Mucosa of gallbladder (tissue), 1 donor: ENCODE data around the gene RBP3. TPM values are rescaled to one million over a fixed set of nuclear protein-coding genes. Genes with fewer than 3 reads are reported as not detected.

Experiments used
- DNase-seq: peaks from one replicate; pipeline ENCODE4 v3.0.0-alpha.2; 2020; ENCODE audit warnings: low spot score
- total RNA-seq: library from RNA; stranded (reverse); gene quantifications from one replicate; pipeline ENCODE4 v1.2.1, GENCODE V29; 2021
- donor health status: DM: no; HTN: no; CAD: no.

RBP3 gene
- total RNA-seq, 1 donor from 2014 or later, result not detected

DNA sequence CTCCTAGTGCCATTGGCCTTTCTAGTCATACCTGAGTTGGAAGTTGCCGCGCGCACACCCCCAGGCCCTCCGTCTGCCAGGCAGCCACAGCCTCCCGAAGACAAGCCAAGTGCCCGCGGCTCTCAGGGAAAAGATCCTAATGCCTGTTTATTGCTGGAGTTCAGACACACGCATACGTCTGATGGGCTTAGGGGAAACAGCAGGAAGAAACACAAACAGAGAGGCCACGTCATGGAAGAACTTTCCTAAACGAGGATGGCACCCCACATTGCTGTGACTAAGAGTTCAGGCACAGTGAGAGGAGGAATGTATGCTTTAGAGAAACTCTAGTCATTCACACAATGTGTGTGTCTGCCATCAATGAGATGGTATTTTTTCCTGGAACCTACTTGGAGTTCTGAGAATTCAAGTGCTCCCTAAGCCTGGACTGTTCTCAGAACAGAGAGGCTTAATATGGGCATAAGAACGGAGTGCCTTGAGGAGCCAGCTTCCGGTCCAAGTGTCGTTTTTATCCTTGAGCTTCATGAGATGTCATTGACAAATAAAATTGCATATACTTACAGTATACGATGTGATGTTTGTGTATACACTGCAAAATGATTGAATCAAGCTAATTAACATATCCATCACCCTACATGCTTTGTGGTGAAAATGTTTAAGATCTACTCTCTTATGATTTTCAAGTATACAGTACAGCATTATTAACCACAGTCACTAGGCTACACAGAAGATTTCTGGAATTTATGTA, 11.6 kb upstream of the RBP3 start:
- no peak for DNase-seq

DNA sequence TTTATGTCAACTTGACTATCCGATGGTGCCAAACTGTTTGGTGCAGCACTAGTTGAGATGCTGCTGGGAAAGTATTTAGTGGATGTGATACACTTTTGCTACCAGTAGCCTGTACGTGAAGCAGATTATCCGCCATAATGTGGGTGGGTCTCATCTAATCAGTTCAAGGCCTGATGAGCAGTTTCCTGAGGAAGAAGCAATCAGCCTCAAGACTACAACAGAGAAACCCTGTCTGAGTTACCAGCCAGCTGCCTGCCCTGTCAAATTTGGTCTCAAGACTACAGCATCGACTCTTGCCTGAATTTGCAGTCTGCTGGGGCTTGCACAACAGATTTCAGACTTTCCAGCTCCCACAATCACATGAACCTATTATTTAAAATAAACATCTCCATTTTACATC, 10.9 kb upstream of the RBP3 start:
- no peak for DNase-seq

DNA sequence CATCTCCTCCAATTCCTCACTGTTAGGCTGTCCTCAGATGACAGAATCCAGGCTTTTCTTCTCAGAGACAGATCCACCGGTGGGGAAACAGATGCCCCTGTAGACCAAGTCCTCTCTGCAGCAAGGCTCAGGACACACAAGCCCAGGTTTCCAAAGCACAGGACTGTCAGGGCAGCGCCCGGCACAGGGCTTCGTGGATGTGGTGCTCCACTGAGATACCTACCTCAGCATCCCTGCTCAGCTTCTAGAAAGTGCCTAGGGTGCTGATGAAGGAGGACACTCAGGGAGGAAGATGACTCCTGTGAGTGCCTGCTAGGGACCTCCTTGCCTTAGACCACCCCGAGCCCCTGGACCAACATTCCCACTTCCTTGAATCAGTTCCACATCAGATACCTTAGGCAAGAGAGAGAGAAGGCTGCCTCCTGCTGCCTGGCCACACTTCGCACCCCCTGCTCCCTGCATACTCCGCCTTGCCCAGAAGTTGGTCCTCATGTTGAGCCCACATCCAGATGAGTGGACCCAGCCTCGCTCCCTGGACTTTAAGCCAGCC, 8.9 kb upstream of the RBP3 start:
- no peak for DNase-seq

DNA sequence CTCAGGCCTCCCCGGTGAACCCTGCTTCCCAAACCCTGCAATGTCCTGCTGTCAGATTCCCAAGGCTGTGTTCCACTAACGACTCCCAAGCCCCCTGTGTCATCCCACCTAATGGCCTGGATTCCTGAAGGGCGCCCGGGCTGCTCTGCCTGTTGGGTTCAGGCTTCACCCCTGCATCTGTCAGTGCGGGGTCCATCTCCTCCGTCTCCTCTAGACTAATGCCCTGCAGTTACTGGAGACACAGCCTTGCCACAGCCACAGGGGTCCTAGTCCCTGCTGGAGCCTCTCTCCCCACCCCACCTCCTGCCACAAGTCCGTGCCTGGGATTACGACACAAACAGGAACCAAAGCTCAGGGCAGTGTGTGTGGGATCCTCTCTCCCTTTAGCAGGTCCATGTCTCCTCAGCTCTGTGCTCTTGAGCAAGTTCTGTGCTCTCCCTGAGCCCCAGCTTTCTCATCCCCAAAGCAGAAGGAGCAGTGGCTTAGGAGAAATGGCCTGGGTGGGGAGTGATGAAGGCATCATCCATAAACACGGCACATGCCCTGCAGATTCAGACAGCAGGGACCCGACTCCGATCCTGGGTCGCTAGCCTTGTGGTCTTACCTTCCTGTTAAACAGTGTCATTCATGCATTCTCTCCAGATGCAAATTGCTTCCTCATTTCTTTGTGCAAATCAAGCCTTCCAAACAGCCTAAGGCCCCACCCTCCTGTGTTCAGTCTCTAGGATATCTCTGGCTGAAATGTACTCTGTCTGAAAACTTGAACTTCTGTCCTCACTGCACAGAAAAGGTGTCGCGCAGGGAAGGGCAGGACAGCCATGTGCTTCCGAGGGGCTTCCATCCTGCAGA, 8.2 kb upstream of the RBP3 start:
- no peak for DNase-seq

DNA sequence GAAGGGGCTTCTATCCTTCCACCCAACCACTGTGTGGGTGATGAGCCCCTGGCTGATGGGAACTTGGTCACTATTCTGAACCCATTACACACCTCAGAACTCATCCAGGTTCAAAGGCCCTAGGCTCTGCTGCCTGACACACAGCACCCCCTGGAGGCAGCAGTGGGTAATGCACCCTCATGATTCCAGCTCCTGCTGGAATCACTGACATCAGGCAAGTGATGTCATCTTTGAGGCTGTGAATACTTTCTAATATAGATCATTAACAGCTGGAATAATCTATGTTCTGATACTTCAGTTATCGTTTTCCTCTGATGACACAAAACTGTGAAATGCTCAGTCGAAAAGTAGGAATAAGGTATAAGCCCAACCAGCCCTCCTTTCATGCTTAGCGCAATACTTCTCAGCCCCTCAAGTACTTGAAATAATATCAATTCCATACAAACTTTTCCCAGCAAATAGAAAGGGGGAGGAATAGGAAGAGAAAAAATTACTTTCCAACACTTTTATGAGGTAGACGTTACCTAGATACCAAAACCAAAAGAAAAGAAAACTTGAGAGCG, 7.5 kb upstream of the RBP3 start:
- DNase-seq, result peak; percentile 66

DNA sequence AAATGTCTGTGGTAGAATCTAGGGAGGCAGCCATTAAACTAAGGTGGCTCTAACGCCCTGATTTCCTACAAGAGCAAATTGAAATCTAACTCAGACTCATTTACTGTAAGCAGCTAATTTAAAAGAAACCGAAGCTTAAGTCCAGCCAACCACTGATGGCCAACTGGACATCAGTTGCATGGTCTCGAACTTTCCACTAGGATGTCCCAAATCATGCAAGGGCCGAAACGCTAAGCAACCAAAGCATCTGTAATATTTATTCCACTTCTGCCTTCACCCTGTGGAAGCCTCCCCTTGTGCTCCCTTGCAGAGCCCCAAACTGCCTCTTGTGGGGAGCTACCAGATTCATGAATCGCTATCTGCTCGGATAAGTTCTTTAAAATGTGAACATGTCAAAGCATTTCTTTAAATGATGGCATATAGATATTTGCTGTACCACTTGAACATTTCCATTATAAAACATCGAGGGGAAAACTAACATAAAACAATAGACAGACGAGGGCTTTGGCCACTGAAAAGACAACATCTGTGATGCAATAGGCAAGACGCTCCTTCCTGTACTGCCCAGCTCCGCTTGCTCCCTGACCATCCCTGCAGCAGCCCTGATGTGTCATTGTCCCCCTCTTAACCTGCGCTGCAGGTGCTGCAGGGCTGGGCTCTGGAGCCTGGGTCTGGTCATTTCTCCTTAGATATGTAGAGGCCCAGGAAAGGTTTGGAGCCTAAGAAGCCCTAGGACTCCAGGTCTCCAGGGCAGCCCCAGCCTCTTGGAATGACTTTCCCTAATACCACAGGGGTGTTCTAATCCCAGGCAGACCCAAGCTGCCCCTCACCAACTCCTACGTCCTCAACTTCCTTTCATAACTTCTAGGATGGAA, 2.9 kb upstream of the RBP3 start:
- no peak for DNase-seq

DNA sequence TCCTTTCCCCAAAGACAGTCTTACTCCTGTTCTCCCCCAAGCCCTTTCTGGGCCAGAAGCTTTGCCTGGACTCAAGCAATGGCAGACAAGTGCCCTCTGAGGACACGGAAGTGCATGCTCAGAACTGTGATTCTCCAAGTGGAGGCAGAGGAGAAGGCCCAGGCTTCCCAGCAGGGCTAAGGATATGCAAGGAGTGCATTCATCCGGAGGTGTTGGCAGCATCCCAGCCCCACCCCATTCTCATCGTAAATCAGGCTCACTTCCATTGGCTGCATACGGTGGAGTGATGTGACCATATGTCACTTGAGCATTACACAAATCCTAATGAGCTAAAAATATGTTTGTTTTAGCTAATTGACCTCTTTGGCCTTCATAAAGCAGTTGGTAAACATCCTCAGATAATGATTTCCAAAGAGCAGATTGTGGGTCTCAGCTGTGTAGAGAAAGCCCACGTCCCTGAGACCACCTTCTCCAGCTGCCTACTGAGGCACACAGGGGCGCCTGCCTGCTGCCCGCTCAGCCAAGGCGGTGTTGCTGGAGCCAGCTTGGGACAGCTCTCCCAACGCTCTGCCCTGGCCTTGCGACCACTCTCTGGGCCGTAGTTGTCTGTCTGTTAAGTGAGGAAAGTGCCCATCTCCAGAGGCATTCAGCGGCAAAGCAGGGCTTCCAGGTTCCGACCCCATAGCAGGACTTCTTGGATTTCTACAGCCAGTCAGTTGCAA, 1.4 kb upstream of the RBP3 start:
- DNase-seq, result no peak

DNA sequence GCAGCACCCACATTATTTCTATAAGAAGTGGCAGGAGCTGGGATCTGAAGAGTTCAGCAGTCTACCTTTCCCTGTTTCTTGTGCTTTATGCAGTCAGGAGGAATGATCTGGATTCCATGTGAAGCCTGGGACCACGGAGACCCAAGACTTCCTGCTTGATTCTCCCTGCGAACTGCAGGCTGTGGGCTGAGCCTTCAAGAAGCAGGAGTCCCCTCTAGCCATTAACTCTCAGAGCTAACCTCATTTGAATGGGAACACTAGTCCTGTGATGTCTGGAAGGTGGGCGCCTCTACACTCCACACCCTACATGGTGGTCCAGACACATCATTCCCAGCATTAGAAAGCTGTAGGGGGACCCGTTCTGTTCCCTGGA, 874 bp upstream of the RBP3 start:
- no peak for DNase-seq

DNA sequence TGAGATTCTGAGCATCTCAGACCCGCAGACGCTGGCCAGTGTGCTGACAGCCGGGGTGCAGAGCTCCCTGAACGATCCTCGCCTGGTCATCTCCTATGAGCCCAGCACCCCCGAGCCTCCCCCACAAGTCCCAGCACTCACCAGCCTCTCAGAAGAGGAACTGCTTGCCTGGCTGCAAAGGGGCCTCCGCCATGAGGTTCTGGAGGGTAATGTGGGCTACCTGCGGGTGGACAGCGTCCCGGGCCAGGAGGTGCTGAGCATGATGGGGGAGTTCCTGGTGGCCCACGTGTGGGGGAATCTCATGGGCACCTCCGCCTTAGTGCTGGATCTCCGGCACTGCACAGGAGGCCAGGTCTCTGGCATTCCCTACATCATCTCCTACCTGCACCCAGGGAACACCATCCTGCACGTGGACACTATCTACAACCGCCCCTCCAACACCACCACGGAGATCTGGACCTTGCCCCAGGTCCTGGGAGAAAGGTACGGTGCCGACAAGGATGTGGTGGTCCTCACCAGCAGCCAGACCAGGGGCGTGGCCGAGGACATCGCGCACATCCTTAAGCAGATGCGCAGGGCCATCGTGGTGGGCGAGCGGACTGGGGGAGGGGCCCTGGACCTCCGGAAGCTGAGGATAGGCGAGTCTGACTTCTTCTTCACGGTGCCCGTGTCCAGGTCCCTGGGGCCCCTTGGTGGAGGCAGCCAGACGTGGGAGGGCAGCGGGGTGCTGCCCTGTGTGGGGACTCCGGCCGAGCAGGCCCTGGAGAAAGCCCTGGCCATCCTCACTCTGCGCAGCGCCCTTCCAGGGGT, 703 bp downstream of the RBP3 start:
- DNase-seq, result no peak

DNA sequence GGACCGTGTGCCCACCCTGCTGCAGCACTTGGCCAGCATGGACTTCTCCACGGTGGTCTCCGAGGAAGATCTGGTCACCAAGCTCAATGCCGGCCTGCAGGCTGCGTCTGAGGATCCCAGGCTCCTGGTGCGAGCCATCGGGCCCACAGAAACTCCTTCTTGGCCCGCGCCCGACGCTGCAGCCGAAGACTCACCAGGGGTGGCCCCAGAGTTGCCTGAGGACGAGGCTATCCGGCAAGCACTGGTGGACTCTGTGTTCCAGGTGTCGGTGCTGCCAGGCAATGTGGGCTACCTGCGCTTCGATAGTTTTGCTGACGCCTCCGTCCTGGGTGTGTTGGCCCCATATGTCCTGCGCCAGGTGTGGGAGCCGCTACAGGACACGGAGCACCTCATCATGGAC, 1.4 kb downstream of the RBP3 start:
- DNase-seq, result no peak

DNA sequence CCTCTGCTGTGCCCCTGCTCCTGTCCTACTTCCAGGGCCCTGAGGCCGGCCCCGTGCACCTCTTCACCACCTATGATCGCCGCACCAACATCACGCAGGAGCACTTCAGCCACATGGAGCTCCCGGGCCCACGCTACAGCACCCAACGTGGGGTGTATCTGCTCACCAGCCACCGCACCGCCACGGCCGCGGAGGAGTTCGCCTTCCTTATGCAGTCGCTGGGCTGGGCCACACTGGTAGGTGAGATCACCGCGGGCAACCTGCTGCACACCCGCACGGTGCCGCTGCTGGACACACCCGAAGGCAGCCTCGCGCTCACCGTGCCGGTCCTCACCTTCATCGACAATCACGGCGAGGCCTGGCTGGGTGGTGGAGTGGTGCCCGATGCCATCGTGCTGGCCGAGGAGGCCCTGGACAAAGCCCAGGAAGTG, 1.8 kb downstream of the RBP3 start:
- DNase-seq, result no peak

DNA sequence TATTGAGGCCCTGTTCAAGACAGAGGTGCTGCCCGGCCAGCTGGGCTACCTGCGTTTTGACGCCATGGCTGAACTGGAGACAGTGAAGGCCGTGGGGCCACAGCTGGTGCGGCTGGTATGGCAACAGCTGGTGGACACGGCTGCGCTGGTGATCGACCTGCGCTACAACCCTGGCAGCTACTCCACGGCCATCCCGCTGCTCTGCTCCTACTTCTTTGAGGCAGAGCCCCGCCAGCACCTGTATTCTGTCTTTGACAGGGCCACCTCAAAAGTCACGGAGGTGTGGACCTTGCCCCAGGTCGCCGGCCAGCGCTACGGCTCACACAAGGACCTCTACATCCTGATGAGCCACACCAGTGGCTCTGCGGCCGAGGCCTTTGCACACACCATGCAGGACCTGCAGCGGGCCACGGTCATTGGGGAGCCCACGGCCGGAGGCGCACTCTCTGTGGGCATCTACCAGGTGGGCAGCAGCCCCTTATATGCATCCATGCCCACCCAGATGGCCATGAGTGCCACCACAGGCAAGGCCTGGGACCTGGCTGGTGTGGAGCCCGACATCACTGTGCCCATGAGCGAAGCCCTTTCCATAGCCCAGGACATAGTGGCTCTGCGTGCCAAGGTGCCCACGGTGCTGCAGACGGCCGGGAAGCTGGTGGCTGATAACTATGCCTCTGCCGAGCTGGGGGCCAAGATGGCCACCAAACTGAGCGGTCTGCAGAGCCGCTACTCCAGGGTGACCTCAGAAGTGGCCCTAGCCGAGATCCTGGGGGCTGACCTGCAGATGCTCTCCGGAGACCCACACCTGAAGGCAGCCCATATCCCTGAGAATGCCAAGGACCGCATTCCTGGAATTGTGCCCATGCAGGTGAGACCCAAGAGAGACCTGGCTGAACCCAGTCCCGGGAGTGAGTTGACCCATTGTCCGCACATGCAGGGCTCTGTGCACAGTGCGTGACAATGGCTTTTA, 2.8 kb downstream of the RBP3 start:
- DNase-seq, result no peak

DNA sequence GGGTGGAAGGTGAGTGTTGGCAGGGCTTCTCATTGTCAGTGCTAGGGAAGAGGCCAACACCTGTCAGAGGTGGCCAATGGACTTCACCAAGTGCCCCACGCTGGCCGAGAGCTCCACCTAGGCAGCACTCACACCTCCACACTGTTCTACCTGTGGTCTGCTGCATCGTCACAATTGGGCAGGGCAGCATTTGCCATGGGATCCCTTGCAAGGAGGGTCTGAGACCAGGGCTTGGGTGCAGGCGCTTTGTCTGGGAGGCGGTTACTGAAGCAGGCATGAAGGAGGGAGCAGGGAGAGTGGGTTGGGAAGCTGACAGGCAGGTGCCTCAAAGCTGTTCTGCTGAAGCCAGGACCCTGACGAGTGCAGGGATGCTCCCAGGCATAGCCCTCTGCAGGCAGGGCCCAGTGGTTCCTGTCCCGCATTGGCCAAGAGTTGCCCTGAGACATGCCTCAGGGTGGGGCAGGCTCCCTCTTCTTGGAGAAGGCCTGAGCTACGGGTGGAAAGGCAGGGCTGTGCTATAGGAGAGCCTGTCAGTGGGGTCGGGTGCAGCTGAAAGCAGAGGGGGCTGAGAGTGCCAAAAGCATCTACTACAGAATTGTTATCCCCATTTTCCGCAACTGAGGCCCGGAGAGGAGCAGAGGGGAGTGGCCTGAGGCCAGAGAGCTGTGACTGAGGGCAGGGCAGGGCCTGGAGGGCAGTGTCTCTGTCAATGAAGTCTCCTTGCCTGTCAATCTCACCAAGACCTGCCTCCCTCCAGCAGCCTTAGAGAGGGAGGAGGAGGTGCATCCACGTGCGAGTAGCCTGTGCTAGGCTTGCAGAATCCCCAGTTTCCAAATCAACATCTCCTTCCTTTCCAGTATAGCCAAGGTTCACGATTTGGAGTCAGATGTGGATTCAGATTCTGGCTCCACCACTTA, 4.0 kb downstream of the RBP3 start:
- no peak for DNase-seq

DNA sequence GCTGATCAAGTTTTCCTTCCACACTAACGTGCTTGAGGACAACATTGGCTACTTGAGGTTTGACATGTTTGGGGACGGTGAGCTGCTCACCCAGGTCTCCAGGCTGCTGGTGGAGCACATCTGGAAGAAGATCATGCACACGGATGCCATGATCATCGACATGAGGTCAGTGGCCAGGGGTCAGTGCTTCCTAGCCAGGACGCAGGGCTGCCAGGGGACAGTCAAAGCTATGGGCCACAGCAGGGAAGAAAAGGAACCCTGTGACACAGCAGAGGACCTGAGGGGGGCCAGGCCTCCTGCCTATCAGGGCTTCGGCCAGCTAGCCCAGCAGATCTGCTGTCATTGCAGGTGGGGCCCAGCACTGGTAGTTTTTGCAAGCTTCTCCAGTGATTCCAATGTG, 5.2 kb downstream of the RBP3 start:
- no peak for DNase-seq

DNA sequence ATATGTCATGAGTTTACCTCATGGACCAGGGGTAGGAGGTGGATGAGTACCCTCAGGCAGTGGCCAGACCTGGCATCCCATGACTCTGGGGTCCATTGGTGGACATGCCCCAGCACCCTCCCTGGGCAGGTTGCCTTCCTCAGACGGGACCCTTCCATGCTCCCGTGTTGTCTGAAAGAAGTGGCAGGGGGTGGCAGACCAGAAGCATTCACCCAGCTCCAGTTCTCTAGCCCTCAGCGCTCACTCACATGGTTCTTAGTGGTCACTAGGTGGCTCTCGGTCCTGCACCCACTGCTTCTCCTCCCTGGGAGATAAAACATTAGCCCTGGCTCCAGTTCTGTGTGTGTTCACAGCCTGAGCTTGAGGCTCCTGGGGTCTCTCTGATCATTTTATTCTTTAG, 6.0 kb downstream of the RBP3 start:
- DNase-seq, result no peak

DNA sequence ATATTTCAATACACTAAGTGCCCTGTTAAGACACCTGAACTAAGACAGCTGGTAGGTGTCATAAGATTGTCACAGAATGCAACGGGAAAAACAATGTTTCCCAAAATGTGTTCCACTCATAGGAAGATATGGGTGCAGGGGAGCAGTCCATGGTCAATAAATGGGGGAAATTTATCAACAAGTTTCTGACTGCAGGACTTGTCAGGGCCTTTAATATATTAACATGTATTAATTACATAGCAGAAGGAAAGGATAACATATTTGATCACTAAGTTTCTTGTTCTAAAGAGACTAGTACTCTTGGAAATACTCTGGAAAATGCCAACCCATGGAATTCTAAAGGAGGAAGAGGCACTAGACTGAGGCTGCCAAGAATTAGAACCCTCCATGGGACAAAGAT, 6.7 kb downstream of the RBP3 start:
- no peak for DNase-seq

DNA sequence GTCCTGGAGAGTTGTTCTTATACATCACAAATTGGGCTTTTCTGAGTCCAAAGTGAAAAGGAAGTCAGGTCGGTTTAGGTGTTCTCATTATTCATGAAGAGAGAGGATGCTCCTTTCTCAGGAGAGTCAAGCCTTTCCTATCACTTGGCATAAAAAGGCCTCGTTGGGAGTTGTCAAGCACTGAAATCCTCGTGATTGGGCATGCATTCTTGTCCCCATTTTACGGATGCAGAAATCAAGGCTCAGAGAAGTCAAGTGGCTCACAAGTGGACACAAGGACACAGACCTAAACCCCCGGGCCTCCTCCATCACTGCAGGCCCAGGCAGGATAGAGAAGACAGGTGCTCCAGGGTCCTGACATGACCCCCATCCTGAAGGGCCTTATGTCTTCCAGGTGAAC, 8.5 kb downstream of the RBP3 start:
- DNase-seq, result no peak

DNA sequence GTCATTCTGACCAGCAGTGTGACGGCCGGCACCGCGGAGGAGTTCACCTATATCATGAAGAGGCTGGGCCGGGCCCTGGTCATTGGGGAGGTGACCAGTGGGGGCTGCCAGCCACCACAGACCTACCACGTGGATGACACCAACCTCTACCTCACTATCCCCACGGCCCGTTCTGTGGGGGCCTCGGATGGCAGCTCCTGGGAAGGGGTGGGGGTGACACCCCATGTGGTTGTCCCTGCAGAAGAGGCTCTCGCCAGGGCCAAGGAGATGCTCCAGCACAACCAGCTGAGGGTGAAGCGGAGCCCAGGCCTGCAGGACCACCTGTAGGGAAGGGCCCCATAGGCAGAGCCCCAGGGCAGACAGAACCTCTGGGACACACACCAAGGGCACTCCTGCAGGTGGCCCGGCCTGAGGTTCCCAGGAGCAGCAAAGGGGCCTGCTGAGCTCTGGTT, 9.0 kb downstream of the RBP3 start:
- DNase-seq, result no peak
